NCI-H748 (cell line): ENCODE measurements around the gene GAR1.
"Not testable (repeated sequence)": the region's sequence is repeated elsewhere in the genome, so short reads cannot be mapped to it uniquely, and the experiment has no call there.

ENCODE experiments used
- DNase-seq: peaks from one replicate; lab custom pipeline; 2025; ENCODE audit not compliant: unreplicated experiment; lab: John Stamatoyannopoulos, UW

GAR1 gene

DNA sequence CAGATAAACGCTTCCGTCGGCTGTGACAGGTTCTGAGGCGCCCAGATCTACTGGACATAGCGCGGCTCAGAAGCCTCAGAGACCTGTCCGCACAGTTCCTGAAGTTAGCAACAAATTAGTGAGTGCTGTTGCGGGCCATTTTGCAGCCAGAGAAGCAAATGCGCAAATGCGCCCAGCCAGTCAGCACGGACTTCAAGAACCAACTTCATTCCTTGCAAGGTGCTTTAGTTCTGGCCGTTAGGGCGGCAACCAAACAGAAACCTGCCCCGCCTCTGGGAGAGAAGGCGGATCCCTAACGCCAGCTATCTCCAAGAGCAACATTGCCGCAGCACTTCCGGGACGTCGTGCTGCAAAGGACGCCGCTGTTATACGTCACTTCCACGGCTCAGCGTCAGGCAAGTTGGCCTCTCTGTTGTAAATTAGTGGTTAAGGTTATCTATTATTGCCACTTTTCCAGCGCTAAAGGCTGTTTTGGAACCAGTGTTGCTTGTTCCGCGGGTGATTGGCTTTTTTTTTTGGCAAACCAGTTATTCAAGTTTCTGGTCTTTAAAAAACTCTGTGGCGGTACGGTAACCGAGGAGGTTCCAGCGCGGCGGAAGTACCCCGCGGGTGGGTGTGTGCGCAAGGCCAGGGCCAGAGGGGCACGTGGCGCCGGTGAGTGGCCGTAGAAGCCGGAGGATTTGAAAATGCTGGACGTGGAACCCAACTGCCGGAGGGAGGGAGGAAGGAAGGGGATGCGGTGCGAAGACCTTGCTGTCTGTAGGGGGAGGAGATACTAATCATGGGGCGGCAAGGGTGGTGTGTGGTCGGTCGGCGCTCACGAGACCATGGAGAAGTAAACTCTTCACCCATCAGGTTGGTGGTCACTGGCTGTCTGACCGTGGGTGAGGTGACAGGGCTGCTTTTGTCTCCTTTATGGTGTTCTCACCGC lies at the start of gene GAR1:
Gene GAR1, plus strand, starts transcription at position 612 of the 931 bp plus-strand sequence. CDS start 403 bp downstream, outside the sequence.
- peak; percentile 91 for DNase-seq

- not testable (repeated sequence) for DNase-seq
These were observed 33.5 kb upstream of the GAR1 start for GRCh38 chr4:109782092-109782491.

GRCh38 chr4:109786846-109787245 lies 28.7 kb upstream of the GAR1 start:
- DNase-seq: no peak

DNA sequence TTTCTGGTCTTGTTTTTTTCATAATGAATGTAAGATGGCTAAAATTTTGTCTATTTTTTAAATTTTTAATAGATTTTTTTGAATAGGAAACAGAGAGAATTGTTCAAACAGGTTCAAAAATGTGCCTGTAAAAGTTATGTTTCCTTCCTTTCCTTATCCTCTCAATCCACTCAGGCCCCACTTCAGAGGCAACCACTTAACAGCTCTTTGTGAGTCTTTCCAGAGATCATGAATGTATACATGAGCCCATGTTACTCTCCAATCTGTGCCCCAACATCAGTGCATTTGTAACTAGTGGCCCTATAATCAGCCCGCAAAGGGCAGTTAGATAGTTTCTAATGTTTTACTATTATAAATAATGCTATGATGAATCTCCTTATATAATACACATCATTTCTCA lies 27.8 kb upstream of the GAR1 start:
- DNase-seq: no peak

DNA sequence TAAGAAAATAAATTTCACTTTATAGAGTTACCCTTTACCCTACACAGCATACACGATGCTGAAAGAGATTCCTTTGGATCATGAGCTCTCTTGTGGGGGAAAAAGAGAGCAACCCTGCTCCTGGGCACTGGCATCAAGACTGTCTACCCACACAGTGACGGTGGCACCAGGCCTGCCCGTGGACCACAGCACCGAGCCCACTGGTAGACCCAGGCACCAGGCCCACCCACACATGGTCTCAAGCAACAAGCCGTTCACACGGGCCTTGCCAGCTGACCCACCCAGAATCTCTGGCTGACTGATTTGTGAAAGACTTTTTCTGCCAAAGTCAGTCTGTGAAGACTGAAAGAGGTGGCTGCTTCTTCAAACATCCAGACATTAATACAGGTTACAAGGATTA lies 20.5 kb upstream of the GAR1 start:
- no peak for DNase-seq

- DNase-seq: no peak
These were observed 16.7 kb upstream of the GAR1 start for GRCh38 chr4:109798866-109799265.

GRCh38 chr4:109801099-109801789 lies 14.3 kb upstream of the GAR1 start:
- DNase-seq: no peak

DNA sequence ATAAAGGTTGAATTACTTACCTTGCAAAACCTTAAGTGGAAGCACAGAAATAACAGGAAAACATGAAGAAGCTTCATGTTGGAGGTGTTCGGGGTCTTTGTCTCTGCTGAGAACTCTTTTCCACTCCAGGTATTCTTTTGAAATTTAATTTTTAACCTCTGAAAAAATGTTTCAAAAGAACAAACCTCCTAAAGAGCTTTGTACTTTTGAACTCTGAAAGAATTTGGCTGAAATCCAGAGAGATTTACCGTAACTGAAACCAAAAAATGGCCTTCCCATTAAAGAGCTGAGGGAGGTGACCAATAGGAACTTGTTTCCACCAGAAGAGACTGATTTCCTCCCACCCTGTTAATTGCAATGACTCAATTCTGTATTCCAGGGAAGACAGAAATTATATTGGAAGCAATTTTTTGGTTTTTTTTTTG lies 13.7 kb upstream of the GAR1 start, which contains the start of gene CFI:
Gene CFI, minus strand, starts transcription at position 105 of the 425 bp plus-strand sequence. Its CDS starts 28 bp downstream, at position 77.
- DNase-seq: peak; percentile 2

DNA sequence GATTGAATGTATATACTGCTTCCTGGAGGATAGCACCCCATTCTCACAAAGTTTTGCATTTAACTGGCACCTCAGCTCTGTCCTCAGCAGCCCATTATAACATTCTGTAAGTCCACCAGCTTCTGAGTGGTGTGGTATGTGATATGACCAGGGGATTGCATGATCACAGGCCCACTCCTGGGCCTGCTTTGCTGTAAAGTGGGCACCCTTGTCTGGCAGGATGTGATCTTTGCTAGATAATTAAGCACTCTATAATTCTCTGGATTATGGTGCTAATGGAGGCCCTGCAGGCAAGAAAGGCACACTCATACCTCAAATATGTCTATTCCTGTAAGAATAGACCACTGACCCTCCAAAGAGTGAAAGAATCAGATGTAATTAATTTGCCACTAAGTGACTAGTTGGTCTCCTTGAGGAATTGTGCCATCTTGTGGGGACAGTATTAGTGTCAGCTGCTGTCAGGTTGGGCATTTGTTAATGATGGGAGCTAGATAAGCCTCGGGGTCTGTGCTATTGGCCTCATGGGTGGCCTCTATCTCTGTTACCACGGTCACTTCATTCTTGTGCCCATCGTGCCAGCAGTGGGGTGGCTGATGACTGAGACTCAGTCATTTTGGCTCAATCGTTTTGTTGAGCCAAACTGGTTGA lies 11.5 kb upstream of the GAR1 start:
- DNase-seq: peak; percentile 66

DNA sequence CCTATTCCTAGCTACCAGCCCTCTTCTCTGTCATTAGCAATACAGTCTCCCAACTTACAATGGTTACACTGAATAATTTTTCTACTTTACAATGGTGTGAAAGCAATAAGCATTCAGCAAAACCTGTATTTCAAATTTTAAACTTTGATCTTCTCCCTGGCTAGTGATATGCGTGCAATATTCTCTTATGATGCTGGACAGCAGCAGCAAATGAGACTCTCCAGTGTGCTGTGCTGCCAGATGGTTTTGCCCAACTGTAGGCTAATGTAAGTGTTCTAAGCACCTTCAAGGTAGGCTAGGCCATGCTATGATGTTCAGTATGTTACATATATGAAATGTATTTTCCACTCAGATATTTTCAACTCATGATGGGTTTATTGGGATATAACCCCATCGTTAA lies 5.9 kb upstream of the GAR1 start:
- DNase-seq: no peak

DNA sequence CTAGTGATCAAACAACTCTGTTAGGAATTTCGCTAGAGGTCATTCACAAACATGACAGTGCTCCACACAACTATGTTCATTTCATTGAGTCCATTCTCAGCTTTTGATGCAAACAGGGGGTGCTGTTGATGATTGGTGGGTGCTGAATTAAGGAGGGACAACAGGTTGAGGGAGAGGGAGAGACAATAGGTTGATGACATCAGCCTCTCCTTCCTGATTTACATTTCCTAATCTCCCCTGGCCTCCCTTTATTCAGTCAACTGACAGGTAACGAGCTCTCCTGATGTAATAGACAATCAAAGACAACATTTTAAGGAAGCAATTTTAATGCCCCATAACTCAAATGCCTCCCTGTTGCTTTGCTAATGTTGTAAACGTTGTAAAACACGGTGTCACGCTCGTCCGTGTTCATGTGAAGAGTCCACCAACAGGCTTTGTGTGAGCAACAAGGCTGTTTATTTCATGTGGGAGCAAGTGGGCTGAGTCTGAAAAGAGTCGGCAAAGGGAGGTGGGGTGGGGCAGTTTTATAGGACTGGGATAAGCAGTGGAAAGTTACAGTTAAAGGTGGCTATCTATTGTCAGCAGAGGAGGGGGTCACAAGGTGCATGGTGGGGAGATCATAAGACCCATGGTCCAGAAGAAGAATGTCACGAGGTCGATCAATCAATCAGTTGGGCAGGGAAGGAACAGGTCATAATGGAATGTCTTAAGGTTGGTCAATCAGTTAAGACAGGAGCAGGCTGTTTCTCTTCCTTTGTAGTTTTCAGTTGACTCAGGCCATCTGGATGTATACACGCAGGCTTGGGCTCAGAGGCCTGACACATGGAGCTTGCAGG lies 4.8 kb upstream of the GAR1 start:
- no peak for DNase-seq

- no peak for DNase-seq
These were observed 3.9 kb upstream of the GAR1 start for GRCh38 chr4:109811707-109812106.

DNA sequence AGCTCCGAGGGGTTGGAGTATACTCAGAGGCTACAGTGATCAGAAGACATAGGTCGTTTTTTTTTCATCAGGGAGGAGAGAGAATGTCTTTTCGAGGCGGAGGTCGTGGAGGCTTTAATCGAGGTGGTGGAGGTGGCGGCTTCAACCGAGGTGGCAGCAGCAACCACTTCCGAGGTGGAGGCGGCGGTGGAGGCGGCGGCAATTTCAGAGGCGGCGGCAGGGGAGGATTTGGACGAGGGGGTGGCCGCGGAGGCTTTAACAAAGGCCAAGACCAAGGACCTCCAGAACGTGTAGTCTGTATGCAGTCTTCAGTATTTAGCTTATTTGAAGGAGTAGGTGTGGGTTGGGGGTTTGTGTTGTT lies 500 bp downstream of the GAR1 start:
- no peak for DNase-seq

- no peak for DNase-seq
These were observed 1.3 kb downstream of the GAR1 start for GRCh38 chr4:109816894-109817293.

DNA sequence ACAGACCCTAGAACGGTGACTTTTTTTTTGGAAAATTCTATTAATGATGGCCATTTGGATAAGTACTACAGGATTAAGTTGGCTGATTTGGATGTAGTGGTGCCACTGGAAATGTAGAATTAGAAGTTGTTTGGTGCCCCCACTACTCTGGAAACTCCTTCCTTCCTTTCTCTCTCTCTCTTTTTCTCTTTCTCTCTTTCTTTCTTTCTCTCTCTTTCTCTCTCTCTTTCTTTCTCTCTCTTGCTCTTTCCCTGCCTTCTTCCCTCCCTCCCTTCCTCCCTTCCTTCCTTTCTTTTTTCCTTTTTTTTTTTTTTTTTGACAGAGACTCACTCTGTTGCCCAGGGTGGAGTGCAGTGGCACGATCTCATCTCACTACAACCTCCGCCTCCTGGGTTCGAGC lies 2.7 kb downstream of the GAR1 start:
- no peak for DNase-seq

GRCh38 chr4:109820563-109820962 lies 5.0 kb downstream of the GAR1 start:
- DNase-seq: no peak

DNA sequence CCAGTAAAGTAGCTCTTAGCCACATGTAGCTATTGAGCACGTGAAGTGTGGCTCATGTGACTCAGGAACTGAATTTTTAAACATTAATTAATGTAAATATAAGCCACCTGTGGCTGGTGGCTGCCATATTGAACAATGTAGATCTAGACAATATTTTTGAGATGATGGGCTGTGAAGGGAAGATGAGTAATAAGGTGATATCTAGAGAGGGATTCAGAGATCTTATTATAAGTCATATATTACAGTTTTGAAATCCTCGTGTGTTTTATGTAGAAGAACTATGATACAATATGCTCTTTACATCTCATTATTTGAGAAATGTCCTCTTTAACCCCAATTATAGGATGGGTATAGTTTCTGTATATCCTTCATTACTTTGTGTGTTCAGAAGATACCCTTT lies 5.6 kb downstream of the GAR1 start:
- DNase-seq: no peak

DNA sequence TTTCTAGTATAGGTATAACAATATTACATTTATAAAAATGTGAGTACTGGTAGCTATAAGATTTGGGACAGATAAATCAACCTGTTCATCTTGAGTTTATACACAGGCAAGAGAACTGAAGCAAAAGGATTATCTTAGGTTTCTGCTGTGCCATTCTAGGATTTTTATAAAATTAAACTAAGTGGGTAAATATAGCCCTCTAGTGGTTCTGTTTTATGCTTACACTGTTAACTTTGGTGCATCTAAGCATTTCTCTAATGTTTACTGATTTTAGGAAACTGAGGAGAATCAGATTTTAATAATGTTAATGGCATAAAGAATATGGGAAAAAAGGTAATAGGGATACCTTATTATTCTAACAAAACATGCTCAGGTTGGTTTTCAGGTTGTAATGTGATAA lies 11.2 kb downstream of the GAR1 start:
- peak; percentile 8 for DNase-seq

DNA sequence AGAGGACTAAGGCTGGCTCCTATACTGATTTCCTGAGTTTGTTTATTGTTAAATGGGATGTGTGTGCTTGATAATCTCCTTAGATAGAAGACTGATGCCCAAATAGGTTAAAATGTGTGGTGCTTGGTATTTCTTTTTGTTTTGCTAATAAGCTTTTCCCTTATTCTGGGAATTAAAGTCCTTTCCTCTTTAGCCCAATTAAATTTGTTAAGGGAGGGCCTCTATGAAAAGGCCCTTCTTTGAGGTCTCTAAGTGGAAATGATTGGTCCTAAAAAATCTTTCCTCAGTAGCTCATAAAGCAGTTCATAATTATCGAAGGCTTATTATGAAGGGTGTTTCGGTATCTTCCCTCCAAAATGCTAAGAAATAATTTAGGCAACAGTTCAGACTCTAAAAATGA lies 12.1 kb downstream of the GAR1 start, which contains the start of gene RRH:
Gene RRH, plus strand, starts transcription at position 301 of the 400 bp plus-strand sequence. Its CDS starts 56 bp downstream, at position 357.
- no peak for DNase-seq

- no peak for DNase-seq
These were observed 18.2 kb downstream of the GAR1 start for GRCh38 chr4:109833756-109834155.

- no peak for DNase-seq
These were observed 21.4 kb downstream of the GAR1 start for GRCh38 chr4:109836985-109837384.
